ENCODE results near the gene GDPD4. TPM values are rescaled to one million over a fixed set of nuclear protein-coding genes. Genes with fewer than 3 reads are reported as not detected.

Gene GDPD4
- total RNA-seq, 2 donors from 2014 or later, result not detected

DNA sequence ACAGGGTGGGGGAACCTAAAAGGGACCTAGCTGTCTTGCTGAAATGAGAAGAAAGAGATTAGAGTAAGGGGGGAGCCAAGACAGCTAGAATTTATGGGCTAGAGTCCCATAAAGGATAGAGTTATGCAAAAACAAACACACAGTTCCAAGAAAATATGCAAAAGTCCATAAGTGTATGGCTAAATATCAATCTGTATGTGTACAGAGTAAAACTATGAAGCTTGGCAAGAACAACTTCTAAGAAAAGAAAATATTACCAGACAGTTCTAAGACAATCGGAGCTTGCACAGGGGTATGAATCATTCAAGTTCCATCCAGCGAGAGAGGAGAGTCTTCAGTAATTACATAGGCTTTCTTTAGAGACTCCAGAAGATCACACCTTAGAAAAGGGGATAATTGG is 41.8 kb downstream of the GDPD4 start:
- Histone ChIP-seq H3K4me1 (no peaks in the 10 kb centered on the region), H3K36me3 (no peaks in the 10 kb centered on the region), H3K27me3 (no peaks in the 10 kb centered on the region), H3K27ac (no peak overlapping the region), H3K9me3 (no peaks in the 10 kb centered on the region), H3K4me3 (no peak overlapping the region), H3K9ac (ENCODE audit: low read depth in 2 of 2, low read length in 2 of 2) (no peak overlapping the region)
- no peak for DNase-seq
- intact Hi-C loops (cut with DNase I), result no loop called here
- TF ChIP-seq, protein P1, sequence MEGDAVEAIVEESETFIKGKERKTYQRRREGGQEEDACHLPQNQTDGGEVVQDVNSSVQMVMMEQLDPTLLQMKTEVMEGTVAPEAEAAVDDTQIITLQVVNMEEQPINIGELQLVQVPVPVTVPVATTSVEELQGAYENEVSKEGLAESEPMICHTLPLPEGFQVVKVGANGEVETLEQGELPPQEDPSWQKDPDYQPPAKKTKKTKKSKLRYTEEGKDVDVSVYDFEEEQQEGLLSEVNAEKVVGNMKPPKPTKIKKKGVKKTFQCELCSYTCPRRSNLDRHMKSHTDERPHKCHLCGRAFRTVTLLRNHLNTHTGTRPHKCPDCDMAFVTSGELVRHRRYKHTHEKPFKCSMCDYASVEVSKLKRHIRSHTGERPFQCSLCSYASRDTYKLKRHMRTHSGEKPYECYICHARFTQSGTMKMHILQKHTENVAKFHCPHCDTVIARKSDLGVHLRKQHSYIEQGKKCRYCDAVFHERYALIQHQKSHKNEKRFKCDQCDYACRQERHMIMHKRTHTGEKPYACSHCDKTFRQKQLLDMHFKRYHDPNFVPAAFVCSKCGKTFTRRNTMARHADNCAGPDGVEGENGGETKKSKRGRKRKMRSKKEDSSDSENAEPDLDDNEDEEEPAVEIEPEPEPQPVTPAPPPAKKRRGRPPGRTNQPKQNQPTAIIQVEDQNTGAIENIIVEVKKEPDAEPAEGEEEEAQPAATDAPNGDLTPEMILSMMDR (IDR thresholded peaks at IDR 0.05), result no peak

DNA sequence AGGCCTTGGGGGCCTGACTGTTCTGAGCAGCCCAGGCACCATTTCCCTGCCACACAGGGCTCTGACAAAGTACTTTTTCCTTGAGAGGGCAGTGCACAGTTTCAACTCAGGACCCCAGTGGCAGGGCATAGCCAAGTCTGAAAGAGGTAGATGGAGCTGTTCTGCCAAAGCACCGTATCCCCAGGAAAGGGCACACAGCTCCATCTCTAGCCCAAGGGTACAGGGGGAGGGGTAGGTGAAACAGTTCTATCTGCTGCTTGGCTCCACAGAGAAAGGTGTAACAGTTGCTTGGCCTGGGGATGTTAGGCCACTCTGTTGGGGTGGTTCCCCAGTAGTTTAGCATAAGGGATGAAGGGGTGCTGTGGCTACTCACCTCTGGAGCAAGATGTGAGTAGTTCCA is 47.8 kb downstream of the GDPD4 start:
- TF ChIP-seq, protein P1 (IDR thresholded peaks at IDR 0.05), result no peak
- Histone ChIP-seq H3K27ac (no peak overlapping the region), H3K4me1 (peaks cover 2% of the 10 kb centered on the region), H3K9ac (ENCODE audit: low read depth in 2 of 2, low read length in 2 of 2) (no peak overlapping the region), H3K9me3 (no peaks in the 10 kb centered on the region), H3K36me3 (no peaks in the 10 kb centered on the region), H3K4me3 (no peak overlapping the region), H3K27me3 (no peaks in the 10 kb centered on the region)
- DNase-seq, result no peak
- intact Hi-C loops (cut with DNase I), result no loop called here

DNA sequence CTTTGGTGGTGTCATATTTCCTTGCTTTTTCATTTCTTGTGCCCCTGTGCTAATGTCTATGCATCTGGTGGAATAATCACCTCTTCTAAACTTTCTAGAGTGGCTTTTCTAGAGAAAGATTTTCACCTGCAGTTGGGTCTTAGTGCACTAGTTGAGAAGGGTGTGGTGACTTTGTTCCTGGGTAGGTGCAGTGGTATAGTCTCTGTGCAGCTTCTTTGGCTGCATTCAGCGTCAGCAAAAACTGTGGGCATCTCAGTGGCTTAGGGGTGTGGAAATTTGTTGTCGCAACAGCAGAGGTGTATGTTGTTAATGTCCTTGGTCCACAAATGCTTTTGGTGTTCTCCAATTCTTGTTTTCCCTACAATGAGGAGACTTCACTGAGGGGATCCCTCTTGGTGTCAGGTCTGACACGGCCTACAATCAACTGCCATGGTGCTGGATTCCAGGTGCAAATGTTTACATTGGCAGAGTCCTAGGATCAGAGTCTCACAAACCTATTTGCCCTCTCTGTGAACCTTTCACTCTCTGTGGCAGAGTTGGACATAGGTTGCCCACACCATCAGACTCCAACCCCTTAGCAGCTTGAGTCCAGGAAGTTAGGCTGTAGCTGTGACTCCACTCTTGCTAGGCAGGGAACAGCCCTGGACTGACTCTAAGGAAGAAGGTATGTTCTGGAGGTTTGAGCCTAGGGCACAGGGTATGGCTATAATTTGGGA is 48.8 kb downstream of the GDPD4 start:
- peak; percentile 41 for DNase-seq
- H3K27ac ChIP-seq, result peak overlapping the region; percentile 10

DNA sequence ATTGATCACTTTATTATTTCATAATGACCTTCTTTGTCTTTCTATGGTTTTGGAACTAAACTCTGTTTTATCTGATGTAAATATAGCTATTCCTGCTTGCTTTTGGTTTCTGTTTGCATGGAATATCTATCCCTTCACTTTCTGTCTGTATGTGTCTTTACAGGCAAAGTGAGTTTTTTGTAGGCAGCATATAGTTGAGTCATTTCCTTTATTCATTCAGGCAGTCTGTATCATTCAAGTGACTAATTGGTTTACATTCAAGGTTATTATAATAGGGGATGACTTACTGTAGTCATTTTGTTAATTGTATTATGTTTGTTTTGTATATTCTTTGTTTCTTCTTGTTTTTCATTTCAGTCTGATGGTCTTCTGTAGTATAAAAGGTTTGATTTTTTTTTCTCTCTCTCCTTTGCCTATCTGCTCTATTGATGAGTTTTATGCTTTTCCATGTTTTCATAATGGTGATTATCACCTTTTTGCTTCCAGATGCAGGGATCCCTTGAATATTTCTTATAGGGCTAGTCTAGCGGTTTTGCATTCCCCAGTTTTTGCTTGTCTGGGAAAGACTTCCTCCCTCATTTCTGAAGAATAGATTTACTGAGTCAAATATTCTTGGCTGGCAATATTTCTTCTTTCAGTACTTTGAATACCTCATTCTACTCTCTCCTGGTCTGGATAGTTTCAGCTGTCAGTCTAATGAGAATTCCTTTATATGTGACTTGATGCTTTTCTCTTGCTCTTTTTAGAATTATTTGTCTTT is 50.4 kb downstream of the GDPD4 start:
- no peaks in the 10 kb centered on the region for H3K27me3 ChIP-seq
- no peak overlapping the region for H3K4me3 ChIP-seq
- H3K36me3 ChIP-seq, result no peaks in the 10 kb centered on the region
- no peak overlapping the region for H3K9ac ChIP-seq (ENCODE audit: low read depth in 2 of 2, low read length in 2 of 2)
- DNase-seq, result no peak
- intact Hi-C loops (cut with DNase I), result no loop called here
- no peaks in the 10 kb centered on the region for H3K9me3 ChIP-seq
- TF ChIP-seq, protein P1 (IDR thresholded peaks at IDR 0.05), result no peak
- H3K4me1 ChIP-seq, result peaks cover 2% of the 10 kb centered on the region
- H3K27ac ChIP-seq, result no peak overlapping the region

More for the DNA sequence above, 48.8 kb downstream of the GDPD4 start:
- Histone ChIP-seq H3K27me3 (no peaks in the 10 kb centered on the region), H3K36me3 (no peaks in the 10 kb centered on the region), H3K4me1 (peaks cover 2% of the 10 kb centered on the region), H3K9ac (ENCODE audit: low read depth in 2 of 2, low read length in 2 of 2) (no peak overlapping the region), H3K4me3 (no peak overlapping the region), H3K9me3 (no peaks in the 10 kb centered on the region)
- TF ChIP-seq, protein P1 (IDR thresholded peaks at IDR 0.05), result no peak
- intact Hi-C loops (cut with DNase I), result no loop called here

DNA sequence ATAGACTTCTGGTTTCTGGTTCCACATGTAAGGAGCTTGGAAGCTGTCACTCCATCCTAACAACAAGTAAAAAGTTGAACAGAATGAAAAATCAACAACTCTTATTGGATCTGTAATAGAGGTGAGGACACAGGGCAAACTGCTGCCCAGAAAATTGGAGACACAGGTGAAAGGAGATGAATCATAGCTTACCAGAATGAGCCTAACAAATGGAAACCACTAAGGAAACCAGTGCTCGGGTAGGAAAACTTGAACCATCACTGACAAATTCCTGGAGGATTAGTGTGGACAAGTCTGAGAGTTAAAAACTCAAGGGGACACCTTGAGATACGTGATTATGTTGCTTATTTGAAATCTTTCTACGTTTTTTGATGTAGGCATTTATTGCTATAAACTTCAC is 52.1 kb downstream of the GDPD4 start:
- Histone ChIP-seq H3K4me3 (no peak overlapping the region), H3K27me3 (no peaks in the 10 kb centered on the region), H3K9ac (ENCODE audit: low read depth in 2 of 2, low read length in 2 of 2) (no peak overlapping the region), H3K9me3 (no peaks in the 10 kb centered on the region), H3K4me1 (peaks cover 2% of the 10 kb centered on the region), H3K36me3 (no peaks in the 10 kb centered on the region), H3K27ac (no peak overlapping the region)
- TF ChIP-seq, protein P1 (IDR thresholded peaks at IDR 0.05), result no peak
- intact Hi-C loops (cut with DNase I), result no loop called here
- no peak for DNase-seq

All from colonic mucosa (tissue), 4 donors.